ENCODE measurements around the gene TPSG1.

- no peak for TF ChIP-seq POU6F1 (CRISPR knock-in tag; IDR thresholded peaks at IDR 0.05; ENCODE audit: borderline replicate concordance, low read depth)
- TF ChIP-seq CREB5 (CRISPR knock-in tag; IDR thresholded peaks at IDR 0.05; ENCODE audit: low read depth): no peak
- no peak for TF ChIP-seq TCF4 (CRISPR knock-in tag; IDR thresholded peaks at IDR 0.05; ENCODE audit: borderline replicate concordance)
- no peak for TF ChIP-seq CSRNP3 (CRISPR knock-in tag; IDR thresholded peaks at IDR 0.05)
- no peak for TF ChIP-seq ZNF70 (CRISPR knock-in tag; IDR thresholded peaks at IDR 0.05)
- no peak for TF ChIP-seq SNAI2 (CRISPR knock-in tag; IDR thresholded peaks at IDR 0.05)
- no peak for TF ChIP-seq BACH2 (CRISPR knock-in tag; IDR thresholded peaks at IDR 0.05; ENCODE audit: borderline replicate concordance)
Measured at GRCh38 chr16:1223355-1224214, 1.5 kb downstream of the TPSG1 start.

Data from SK-N-SH treated with all-trans-retinoic acid at 6 μM for 48 hours (cell line).